Heart right ventricle (tissue), 16 donors: Measurements from ENCODE around the gene IPO5. TPM values are rescaled to one million over a fixed set of nuclear protein-coding genes. Genes with fewer than 3 reads are reported as not detected.

Experiments
- ATAC-seq, 8 donors: fragments of 200-7000 bp; cut with Tn5 transposase; one replicate each; pipeline ENCODE4 v1.9.1; 2020; ENCODE audit warnings: mild to moderate bottlenecking in 8 of 8, moderate library complexity in 8 of 8, moderate number of reproducible peaks in 1 of 8
- DNase-seq, 2 donors: peaks; one replicate each; pipeline ENCODE4 v3.0.0-alpha.2; 2020
- H3K27ac ChIP-seq, 10 donors: fragments of 200-600 bp; sonication (generic) in 2 of 10; one replicate each; pipeline versions ENCODE4 v1.5.0 to v1.8.0; 2020 to 2022; ENCODE audit warnings: mild to moderate bottlenecking in 3 of 10
- H3K27me3 ChIP-seq, 7 donors: fragments of 200-600 bp; one replicate each; pipeline ENCODE4 v1.8.0; 2021 to 2022; ENCODE audit warnings: mild to moderate bottlenecking in 2 of 7
- H3K36me3 ChIP-seq, 9 donors: fragments of 200-600 bp; sonication (generic) in 1 of 9; one replicate each; pipeline versions ENCODE4 v1.5.0 to v1.8.0; 2020 to 2022; ENCODE audit warnings: mild to moderate bottlenecking in 2 of 9
- H3K4me1 ChIP-seq, 9 donors: fragments of 200-600 bp; sonication (generic) in 1 of 9; one replicate each; pipeline versions ENCODE4 v1.5.0 to v1.8.0; 2020 to 2022; ENCODE audit warnings: mild to moderate bottlenecking in 4 of 9
- H3K4me3 ChIP-seq, 10 donors: fragments of 200-600 bp; sonication (generic) in 2 of 10; one replicate each; pipeline versions ENCODE4 v1.5.0 to v1.8.0; 2020 to 2022; ENCODE audit warnings: mild to moderate bottlenecking in 7 of 10, moderate library complexity in 2 of 10
- H3K9me3 ChIP-seq, 11 donors: fragments of 200-600 bp in 10 of 11; sonication (generic) in 2 of 11; one replicate each; pipeline versions ENCODE4 v1.5.0 to v1.8.0; 2013 to 2022; ENCODE audit warnings: mild to moderate bottlenecking in 2 of 11, control low read depth in 1 of 11, moderate library complexity in 1 of 11
- WGBS, 2 donors: extraction: QIAGEN DNeasy Blood & Tissue Kit; methylation state at CpG; one replicate each; pipeline ENCODE4 v1.1.7; 2013; ENCODE audit warnings: inconsistent platforms in 1 of 2; 5-methylcytosine and 5-hydroxymethylcytosine counted together
- intact Hi-C, 10 donors: fragments of 100-400 bp; cut with DNase I; formaldehyde crosslinking; loops; one replicate each; pipeline versions ENCODE4 v1.11.1 to v1.14.2; 2022
- polyA plus RNA-seq, 2 donors: library from polyadenylated mRNA; stranded (reverse); fragments of 200-250 nt; gene quantifications; one replicate each; pipeline ENCODE4 v1.2.3, GENCODE V29; 2013
- total RNA-seq, 10 donors: library from RNA; stranded (reverse); fragmentation: NEBNext Ultra II Directional in 3 of 10; extraction: Animal tissue kit (Norgen Biotek cat#: 25700) in 3 of 10; gene quantifications; one replicate each; pipeline versions ENCODE4 v1.2.1 to v1.2.4, GENCODE V29; 2021 to 2023
- TF ChIP-seq, protein P1 (sequence below), 9 donors: fragments of 200-600 bp; sonication (generic) in 2 of 9; IDR thresholded peaks; one replicate each; pipeline versions ENCODE4 v1.5.0 to v1.8.0; 2021 to 2022; ENCODE audit warnings: antibody characterized with exemption in 9 of 9, mild to moderate bottlenecking in 5 of 9, moderate library complexity in 1 of 9
- donor health status: Arrhythmogenic right ventricular cardiomyopathy.
- donor health status: ischemic (EF 13 %, LVEDD 7.1; RV severe dilation, severe dysfunction).
- donor health status: healthy with polysubstance abuse.
- donor health status: DM: no; HTN: yes; CAD: no.
- donor health status: DM: no; HTN: no; CAD: no.
- donor health status: ischemic (EF 25% LVEDD 6.9; RV normal size, moderate dysfunction).
- donor health status: ischemic (EF 25% LVEDD 5.7; RV mildly dilated, moderate dysfunction).
- donor health status: healthy.
- donor health status: DM: yes; HTN: yes; CAD: no.
- donor health status: Ischemic cardiomyopathy.
- donor health status: ischemic (EF 35%, LVEDD 5.7; RV mildly dilated, moderate dysfunction).
- donor health status: nonischemic (EF 11% LVEDD 7.7; RV severe dilation, severe dysfunction).
- donor health status: DM: yes; HTN: yes; CAD: no.
- donor health status: PGD.
- donor health status: ischemic (EF 29% LVEDD 5.4; RV normal size, mild dysfunction).
- donor health status: nonischemic (EF 23%, LVEDD 6.1; RV moderate dilation, normal function).

Gene IPO5
- total and polyA plus RNA-seq, 12 donors = 17.0 to 149 (median 115) TPM

- Histone ChIP-seq H3K4me1 (no peaks in the 10 kb centered on the region), H3K4me3 (no peak overlapping the region), H3K27ac (no peak overlapping the region), H3K36me3 (no peaks in the 10 kb centered on the region), H3K27me3 (no peaks in the 10 kb centered on the region), H3K9me3 (no peaks in the 10 kb centered on the region)
- DNase-seq = no peak
- ATAC-seq = no peak
- intact Hi-C loops = no loop called here
- TF ChIP-seq, protein P1, sequence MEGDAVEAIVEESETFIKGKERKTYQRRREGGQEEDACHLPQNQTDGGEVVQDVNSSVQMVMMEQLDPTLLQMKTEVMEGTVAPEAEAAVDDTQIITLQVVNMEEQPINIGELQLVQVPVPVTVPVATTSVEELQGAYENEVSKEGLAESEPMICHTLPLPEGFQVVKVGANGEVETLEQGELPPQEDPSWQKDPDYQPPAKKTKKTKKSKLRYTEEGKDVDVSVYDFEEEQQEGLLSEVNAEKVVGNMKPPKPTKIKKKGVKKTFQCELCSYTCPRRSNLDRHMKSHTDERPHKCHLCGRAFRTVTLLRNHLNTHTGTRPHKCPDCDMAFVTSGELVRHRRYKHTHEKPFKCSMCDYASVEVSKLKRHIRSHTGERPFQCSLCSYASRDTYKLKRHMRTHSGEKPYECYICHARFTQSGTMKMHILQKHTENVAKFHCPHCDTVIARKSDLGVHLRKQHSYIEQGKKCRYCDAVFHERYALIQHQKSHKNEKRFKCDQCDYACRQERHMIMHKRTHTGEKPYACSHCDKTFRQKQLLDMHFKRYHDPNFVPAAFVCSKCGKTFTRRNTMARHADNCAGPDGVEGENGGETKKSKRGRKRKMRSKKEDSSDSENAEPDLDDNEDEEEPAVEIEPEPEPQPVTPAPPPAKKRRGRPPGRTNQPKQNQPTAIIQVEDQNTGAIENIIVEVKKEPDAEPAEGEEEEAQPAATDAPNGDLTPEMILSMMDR (IDR thresholded peaks at IDR 0.05) = no peak
- 75 to 80% methylated on average over 5 of the region's 5 CpGs for WGBS, 2 donors
Observed at GRCh38 chr13:97944396-97945029, 9.0 kb upstream of the IPO5 start.

DNA sequence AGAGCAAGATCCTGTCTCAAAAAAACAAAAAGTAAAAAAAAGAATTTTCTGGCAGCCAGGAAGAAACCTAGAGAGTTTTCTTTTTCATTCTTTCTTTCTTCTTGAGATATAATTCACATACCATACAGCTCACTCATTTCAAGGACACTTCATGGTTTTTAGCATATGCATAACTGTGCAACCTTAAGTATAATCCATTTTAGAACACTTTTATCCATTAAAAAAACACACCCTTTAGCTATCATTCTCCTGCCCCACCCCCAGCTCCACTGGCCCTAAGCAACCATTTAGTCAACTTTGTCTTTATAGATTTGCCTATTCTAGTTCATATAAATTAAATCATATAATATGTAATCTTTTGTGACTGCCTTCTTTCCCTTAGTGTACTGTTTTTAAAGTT, 8.1 kb upstream of the IPO5 start:
- H3K4me3 ChIP-seq = no peak overlapping the region
- H3K27ac ChIP-seq = no peak overlapping the region
- intact Hi-C loops = no loop called here
- H3K36me3 ChIP-seq = no peaks in the 10 kb centered on the region
- ATAC-seq = no peak
- no peaks in the 10 kb centered on the region for H3K27me3 ChIP-seq
- TF ChIP-seq, protein P1 (IDR thresholded peaks at IDR 0.05) = no peak
- H3K9me3 ChIP-seq = no peaks in the 10 kb centered on the region
- no peak for DNase-seq
- H3K4me1 ChIP-seq = no peaks in the 10 kb centered on the region

DNA sequence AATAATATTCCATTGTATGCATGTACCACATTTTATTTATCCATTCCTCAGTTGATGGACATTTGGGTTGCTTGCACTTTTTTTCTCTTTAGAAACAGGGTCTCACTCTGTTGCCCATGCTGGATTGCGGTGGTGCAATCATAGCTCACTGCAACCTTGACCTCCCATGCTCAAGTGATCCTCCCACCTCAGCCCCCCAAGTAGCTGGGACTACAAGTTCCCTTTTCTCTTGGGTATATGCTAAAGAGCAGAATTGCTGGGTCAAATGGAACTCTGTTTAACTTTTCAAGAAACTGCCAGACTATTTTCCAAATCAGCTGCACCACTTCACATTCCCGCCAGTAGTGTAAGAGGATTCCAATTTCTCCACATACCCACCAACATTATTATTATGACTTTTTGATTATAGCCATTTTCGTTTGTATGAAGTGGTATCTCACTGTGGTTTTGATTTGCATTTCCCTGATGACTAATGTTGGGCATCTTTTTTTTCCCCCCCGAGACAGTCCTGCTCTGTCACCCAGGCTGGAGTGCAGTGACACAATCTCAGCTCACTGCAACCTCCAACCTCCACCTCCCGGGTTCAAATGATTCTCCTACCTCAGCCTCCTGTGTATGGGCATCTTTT, 7.6 kb upstream of the IPO5 start:
- no peaks in the 10 kb centered on the region for H3K36me3 ChIP-seq
- intact Hi-C loops = no loop called here
- DNase-seq = no peak
- ATAC-seq = no peak
- H3K27me3 ChIP-seq = no peaks in the 10 kb centered on the region
- H3K4me1 ChIP-seq = no peaks in the 10 kb centered on the region
- TF ChIP-seq, protein P1 (IDR thresholded peaks at IDR 0.05) = no peak
- WGBS, 2 donors = 89 to 93% methylated on average over 5 of the region's 5 CpGs
- no peak overlapping the region for H3K4me3 ChIP-seq
- H3K9me3 ChIP-seq = no peaks in the 10 kb centered on the region
- no peak overlapping the region for H3K27ac ChIP-seq

GRCh38 chr13:97946951-97947588, 6.4 kb upstream of the IPO5 start:
- intact Hi-C loops = no loop called here

More at GRCh38 chr13:97946951-97947588, 6.4 kb upstream of the IPO5 start:
- ATAC-seq (no peak), DNase-seq (no peak)
- Histone ChIP-seq H3K27ac (no peak overlapping the region), H3K4me3 (no peak overlapping the region), H3K36me3 (no peaks in the 10 kb centered on the region), H3K4me1 (no peaks in the 10 kb centered on the region), H3K9me3 (no peaks in the 10 kb centered on the region), H3K27me3 (no peaks in the 10 kb centered on the region)
- TF ChIP-seq, protein P1 (IDR thresholded peaks at IDR 0.05) = no peak
- WGBS, 2 donors = 84 to 85% methylated on average over 3 of the region's 3 CpGs
